Measurements from ENCODE around the gene ZDHHC8.

GRCh38 chr22:20140521-20140964 is 8.9 kb downstream of the ZDHHC8 start:
- TF ChIP-seq EP300 (IDR thresholded peaks at IDR 0.05) (no peak), CTCF (IDR thresholded peaks at IDR 0.05) (no peak)
